GM19463 (cell line): ENCODE data around the gene MIA2.
"Not testable (repeated sequence)": the region's sequence is repeated elsewhere in the genome, so short reads cannot be mapped to it uniquely, and the experiment has no call there.

Source experiments
- ATAC-seq: cut with Tn5 transposase; IDR thresholded peaks from one replicate; pipeline ENCODE4 v1.9.1; 2021; ENCODE audit warnings: mild to moderate bottlenecking, moderate library complexity; ENCODE audit not compliant: unreplicated experiment

MIA2 gene, protein sequence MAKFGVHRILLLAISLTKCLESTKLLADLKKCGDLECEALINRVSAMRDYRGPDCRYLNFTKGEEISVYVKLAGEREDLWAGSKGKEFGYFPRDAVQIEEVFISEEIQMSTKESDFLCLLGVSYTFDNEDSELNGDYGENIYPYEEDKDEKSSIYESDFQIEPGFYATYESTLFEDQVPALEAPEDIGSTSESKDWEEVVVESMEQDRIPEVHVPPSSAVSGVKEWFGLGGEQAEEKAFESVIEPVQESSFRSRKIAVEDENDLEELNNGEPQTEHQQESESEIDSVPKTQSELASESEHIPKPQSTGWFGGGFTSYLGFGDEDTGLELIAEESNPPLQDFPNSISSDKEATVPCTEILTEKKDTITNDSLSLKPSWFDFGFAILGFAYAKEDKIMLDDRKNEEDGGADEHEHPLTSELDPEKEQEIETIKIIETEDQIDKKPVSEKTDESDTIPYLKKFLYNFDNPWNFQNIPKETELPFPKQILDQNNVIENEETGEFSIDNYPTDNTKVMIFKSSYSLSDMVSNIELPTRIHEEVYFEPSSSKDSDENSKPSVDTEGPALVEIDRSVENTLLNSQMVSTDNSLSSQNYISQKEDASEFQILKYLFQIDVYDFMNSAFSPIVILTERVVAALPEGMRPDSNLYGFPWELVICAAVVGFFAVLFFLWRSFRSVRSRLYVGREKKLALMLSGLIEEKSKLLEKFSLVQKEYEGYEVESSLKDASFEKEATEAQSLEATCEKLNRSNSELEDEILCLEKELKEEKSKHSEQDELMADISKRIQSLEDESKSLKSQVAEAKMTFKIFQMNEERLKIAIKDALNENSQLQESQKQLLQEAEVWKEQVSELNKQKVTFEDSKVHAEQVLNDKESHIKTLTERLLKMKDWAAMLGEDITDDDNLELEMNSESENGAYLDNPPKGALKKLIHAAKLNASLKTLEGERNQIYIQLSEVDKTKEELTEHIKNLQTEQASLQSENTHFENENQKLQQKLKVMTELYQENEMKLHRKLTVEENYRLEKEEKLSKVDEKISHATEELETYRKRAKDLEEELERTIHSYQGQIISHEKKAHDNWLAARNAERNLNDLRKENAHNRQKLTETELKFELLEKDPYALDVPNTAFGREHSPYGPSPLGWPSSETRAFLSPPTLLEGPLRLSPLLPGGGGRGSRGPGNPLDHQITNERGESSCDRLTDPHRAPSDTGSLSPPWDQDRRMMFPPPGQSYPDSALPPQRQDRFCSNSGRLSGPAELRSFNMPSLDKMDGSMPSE (N-terminal part only)

DNA sequence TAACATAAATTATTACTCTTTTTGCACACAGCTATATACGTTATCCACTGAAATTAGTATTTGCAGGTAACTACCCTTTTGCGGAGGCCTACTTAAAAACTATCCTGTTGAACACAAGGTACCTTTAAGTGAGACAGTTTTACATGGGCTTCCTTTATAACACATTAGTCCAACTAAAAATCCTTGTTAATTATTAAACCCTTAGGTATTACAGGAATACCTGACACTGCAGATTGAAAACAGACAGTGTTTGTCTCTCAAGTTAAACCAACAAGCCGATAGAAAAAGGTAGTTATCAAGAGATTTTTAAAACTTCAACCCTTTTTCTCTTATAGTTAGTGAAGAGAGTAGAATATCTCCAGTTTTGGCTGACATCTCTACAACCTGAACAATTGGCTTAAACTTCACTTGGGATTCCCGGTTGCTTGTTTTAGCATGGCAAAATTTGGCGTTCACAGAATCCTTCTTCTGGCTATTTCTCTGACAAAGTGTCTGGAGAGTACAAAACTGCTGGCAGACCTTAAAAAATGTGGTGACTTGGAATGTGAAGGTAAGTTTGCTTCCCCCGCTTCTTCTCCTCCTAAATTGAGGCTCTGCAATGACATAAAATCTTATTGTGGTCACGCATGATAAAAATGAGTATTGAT lies at the start of gene MIA2:
MIA2 (plus strand) TSS at position 236 of the 647 bp plus-strand sequence; CDS start at position 436, 200 bp downstream.
- ATAC-seq: no peak

GRCh38 chr14:39184628-39185255 lies 49.0 kb upstream of the MIA2 start:
- ATAC-seq: no peak

GRCh38 chr14:39185256-39186049 lies 48.3 kb upstream of the MIA2 start:
- no peak for ATAC-seq

GRCh38 chr14:39186941-39187525 lies 46.7 kb upstream of the MIA2 start:
- no peak for ATAC-seq

DNA sequence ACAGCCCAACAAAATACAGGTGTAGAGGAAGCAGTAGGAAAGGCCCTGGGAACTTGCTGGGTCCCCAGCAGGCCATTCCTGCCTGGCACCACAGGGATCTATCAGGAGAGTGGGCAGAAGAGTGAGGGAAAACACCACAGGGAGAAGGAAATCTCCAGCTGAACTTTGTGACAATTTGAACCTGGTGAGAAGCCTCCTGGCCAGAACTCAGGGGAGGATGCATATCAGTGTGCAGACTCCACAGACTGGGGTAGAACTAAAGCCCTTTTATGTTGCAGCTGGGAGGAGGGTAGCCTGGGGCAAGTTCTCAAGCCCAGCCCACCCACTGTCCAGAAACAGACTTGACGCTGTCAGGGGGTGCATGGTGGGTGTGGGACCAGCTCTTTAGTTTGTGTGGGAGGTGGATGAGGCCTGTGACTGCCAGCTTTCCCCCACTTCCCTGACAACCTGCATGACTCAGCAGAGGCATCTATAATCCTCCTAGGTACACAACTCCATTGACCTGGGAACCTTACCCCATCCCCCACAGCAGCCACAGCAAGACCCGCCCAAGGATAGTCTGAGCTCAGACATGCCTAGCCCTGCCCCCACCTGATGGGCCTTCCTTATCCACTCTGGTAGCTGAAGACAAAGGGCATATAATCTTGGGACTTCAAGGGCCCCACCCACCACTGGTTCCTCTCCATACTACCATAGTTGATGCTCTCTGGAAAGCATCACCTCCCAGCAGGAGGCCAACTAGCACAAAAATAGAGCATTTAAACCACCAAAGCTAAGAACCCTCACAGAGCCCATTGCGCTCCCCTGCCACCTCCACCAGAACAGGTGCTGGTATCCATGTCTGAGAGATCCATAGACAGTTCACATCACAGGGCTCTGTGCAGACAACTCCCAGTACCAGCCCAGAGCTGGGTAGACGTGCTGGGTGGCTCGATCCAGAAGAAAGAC lies 29.8 kb upstream of the MIA2 start:
- ATAC-seq: no peak

DNA sequence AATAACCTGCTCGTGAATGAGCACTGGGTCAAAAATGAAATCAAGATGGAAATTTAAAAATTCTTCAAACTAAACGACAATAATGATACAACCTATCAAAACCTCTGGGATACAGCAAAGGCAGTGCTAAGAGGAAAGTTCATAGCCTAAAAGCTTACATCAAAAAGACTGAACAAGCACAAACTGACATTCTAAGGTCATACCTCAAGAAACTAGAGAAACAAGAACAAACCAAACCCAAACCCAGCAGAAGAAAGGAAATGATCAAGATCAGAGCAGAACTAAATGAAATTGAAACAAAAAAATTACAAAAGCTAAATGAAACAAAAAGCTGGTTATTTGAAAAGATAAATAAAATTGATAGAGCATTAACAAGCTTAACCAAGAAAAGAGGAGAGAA lies 26.3 kb upstream of the MIA2 start:
- not testable (repeated sequence) for ATAC-seq

- no peak for ATAC-seq
Observed at GRCh38 chr14:39211109-39211741, 22.5 kb upstream of the MIA2 start.

DNA sequence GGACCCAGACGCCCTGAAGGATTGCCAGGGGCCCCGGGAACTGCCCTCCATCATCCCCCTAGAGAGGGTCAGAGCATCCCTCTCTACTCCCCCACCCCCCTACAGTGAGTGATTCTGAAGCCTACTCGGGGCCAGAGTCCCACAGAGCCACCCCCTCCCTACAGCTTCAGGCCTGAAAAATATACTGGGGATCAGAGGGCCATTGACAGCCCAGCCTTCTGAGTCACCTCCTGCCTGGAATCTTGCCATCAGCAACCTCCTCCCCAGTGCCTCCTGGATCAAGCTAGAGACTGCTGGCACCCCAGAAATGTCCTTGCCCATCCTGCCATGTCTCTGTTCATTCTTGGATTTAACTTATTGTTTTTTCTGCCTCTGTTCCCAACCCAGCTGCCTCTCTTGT lies 21.7 kb upstream of the MIA2 start:
- no peak for ATAC-seq

GRCh38 chr14:39212693-39213092 lies 21.0 kb upstream of the MIA2 start:
- ATAC-seq: no peak

DNA sequence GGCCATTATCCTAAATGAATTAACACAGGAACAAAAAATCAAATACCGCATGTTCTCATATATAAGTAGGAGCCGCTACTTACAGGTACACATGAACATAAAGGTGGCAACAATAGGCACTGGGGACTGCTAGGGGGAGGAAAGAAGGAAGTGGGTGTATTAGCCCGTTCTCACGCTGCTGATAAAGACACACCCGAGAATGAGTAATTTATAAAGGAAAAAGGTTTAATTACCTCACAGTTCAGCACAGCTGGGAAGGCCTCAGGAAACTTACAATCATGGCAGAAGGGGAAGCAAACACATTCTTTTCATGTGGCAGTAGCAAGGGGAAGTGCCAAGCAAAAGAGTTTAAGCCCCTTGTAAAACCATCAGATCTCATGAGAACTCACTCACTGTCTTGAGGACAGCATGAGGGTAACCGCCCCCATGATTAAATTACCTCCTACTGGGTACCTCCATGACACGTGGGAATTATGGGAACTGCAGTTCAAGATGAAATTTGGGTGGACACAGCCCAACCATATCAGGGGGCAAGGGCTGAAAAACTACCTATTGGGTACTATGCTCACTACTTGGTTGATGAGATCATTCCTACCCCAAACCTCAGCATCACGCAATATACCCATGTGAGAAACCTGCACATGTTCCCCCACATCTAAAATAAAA lies 16.4 kb upstream of the MIA2 start:
- ATAC-seq: no peak

DNA sequence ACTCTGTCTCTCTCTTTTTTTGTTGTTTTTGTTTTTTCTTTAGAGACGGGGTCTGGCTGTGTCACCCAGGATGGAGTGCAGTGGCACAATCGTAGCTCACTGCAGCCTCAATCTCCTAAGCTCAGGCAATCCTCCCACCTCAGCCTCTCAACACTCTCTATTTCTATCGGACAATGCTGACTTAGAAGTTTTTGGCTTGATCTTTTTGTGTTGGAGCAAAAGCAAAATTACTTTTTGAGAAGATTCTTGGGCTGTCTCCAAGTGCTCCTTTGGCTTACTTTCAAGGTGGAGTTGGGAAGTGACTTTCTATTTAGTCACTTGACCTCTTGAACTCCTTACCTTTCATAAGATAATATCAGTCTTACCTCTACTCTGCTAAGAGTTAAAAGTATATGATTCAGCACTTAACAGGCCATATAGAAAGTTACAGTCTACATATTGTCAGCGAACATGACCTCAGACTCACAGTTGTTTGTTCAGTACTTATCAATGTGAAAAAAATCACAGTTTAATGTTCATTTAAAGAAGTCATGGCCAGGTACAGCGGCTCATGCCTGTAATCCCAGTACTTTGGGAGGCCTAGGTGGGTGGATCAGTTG lies 15.4 kb upstream of the MIA2 start:
- no peak for ATAC-seq

DNA sequence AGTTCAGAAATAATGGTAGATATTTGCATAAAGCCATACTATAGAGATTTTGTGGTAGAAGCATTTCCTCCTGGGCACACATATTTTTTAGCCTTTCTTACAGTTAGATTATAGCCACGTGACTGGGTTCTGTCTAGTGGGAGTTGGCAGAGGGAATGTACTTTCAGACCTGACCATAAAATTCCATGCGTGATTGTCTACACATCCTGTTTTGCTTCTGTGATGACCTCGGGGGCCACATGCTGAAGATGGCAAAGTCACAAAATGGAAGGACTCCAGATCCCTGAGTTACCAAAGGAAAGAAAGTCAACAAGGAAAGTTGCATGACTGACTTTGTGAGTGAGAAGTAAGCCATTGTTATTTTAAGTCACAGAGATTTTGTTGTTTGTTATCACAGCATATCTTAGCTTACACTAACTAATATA lies 14.6 kb upstream of the MIA2 start:
- no peak for ATAC-seq

DNA sequence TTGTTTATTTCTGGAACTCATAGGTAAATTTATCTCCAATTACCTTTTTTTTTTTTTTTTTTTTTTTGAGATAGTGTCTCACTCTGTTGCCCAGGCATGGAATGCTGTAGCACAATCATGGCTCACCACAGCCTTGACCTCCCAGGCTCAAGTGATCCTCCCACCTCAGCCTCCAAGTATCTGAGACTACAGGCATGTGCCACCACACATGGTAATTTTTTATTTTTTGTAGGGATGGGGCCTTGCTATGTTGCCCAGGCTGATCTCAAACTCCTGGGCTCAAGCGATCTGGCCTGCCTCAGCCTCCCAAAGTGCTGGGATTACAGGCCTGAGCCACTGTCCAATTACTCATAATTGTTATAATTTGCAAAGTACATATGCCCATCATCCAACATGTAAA lies 13.2 kb upstream of the MIA2 start:
- ATAC-seq: not testable (repeated sequence)

- no peak for ATAC-seq
Observed at GRCh38 chr14:39228044-39228443, 5.7 kb upstream of the MIA2 start.

DNA sequence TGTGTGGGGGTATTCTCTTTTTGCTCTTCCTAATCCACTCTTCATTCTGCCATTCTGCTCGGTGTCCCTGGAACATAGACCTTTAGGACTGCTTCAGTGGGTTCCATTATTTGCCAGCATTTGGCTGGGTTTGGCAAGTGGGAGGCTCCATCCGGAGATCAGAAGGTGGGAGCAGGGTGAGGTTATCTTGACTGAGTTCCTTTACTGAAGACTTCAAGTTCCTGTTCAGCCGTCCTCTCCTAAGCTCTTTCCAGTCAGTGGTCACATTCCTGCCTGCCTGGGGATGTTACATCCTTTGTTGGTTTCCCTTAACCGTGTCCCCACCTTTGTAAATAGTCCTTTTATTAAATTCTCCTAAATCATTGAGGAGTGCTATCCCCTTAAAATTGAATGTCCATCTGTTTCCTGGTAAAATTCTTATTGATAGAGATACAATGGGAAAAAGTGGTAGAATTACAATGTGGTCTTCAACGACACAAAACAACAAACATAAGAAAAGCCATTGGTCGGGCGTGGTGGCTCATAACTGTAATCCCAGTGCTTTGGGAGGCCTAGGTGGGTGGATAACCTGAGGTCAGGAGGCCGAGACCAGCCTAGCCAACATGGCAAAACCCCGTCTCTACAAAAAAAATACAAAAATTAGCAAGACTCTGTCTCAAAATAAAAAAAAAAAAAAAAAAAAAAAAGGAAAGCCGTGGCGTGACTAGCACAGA lies 5.0 kb upstream of the MIA2 start:
- no peak for ATAC-seq

DNA sequence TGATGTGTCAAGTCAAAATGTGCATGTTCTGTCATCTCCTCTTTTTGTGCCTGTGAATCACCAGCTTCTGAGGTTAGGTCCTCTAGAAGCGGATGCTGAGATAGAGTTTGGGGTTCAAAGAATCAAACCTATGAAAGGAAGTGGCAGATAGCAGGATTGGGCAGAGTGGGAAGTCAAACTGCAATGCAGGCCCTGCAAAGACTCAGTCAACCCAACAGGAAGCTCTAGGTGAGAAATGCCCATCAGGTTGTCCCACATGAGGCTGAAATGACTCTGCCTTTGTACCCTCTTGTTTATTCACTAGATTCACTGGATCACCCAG lies 4.5 kb upstream of the MIA2 start:
- ATAC-seq: no peak
